SHP77 (cell line): ENCODE measurements around the gene PTGS1.
"Not testable (repeated sequence)": the region's sequence is repeated elsewhere in the genome, so short reads cannot be mapped to it uniquely, and the experiment has no call there.

Experiments
- DNase-seq, 2 experiments: peaks; one replicate each; lab custom pipeline; 2025; lab: John Stamatoyannopoulos, UW

PTGS1 gene

DNA sequence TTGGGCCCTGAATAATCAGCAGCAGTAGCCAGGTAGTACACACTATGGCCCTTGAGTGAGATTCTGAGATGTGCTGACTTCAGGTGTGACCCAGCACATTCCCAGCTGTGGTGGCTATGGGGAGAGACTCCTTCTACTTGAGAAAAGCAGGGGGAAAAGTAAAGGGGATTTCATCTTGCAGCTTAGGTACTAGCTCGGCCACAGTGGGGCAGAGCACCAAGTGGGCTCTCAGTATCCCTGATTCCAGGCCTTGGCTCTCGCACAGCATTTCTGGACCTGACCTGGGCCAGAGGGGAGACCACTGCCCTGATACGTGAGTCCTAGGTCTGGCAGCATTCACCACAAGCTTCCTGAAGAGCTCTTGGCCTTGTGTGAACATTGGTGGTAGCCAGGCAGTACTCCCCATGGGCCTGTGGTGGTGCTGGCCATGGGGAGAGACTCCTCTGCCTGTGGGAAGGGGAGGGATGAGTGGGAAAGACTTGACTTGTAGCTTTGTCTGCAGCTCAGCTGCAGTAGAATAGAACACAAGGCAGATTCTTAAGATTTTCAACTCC lies 27.6 kb downstream of the PTGS1 start:
- DNase-seq: no peak

DNA sequence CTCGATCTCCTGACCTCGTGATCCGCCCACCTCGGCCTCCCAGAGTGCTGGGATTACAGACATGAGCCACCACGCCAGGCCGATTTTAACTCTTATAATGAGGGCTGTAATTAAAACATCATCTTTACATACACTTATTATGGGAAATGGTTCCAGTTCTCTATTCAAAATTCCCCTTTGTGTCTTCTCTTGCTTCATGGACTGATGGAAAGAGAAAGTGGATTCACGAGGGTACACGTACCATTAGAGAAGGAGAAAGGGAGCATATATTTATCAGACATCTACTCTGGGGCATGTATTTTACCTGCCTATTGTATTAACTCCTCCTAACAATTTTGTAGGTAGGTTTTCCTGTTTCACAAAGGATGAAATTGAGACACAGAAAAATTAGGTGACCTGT lies 31.1 kb downstream of the PTGS1 start:
- DNase-seq: no peak

DNA sequence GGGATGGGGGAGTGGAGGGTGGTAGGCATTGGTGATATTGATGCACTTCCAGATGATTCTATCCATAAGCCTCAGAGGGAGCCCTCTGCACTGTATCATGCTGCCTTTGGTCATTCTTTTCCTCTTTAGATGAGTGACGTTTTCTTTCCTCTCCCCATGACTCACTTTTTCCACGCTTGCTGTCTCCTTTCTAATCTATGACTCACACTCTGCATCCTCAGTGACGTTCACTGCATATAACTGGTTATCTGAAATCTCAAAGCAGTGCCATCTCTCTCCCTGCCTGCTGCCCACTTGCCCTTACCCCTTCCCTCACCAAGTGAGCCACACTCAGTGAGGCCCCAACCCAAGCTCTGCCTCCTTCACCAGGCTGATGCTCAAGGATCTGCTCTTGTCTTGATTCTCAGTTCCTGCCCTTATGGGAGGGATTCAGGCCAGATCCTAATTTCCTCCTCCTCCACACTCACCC lies 31.6 kb downstream of the PTGS1 start:
- no peak for DNase-seq

DNA sequence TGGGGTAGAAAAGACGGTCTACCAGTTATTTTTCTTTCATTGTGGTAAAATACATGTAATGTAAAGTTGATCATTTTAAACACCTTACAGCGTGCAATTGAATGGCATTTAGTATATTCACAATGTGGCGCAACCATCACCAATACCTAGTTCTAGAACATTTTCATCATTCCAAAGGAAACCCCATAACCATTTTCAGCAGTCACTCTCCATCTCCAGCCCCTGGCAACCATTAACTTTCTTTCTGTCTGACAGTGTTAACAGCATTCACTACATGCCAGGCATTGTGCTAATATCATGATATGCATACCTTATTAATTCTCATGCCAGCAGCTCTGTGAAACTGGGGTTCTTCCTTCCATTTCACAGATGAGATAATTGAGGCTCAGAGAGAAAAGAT lies 32.0 kb downstream of the PTGS1 start:
- DNase-seq: no peak

DNA sequence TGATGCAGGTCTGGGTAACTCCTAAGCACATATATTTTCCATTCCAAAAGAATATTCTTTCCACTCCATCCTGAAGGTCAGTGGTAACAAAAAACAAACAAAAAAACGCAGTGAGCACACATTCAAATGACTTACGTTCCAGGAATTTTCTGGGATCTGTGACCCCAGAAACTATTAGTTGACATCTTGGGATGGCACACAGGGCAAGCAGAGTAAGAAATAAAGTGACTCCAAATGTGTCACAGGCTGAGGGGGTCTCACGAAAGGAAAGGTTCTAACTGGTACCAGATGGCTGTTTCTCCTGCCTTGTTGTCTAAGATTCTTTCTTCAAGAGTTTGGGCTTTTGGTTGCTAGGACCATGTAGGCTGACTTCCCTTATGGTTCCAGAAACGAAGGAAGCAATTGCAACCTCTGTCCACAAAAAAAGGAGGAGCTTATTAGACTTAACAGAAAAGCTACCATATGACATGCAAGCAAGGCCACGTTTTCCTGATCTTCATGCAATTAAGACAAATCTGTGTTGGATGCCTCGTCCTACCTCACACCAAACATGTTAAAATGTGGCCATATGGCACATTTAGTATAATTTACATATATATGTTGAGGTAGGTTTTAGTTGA lies 32.7 kb downstream of the PTGS1 start:
- no peak for DNase-seq

DNA sequence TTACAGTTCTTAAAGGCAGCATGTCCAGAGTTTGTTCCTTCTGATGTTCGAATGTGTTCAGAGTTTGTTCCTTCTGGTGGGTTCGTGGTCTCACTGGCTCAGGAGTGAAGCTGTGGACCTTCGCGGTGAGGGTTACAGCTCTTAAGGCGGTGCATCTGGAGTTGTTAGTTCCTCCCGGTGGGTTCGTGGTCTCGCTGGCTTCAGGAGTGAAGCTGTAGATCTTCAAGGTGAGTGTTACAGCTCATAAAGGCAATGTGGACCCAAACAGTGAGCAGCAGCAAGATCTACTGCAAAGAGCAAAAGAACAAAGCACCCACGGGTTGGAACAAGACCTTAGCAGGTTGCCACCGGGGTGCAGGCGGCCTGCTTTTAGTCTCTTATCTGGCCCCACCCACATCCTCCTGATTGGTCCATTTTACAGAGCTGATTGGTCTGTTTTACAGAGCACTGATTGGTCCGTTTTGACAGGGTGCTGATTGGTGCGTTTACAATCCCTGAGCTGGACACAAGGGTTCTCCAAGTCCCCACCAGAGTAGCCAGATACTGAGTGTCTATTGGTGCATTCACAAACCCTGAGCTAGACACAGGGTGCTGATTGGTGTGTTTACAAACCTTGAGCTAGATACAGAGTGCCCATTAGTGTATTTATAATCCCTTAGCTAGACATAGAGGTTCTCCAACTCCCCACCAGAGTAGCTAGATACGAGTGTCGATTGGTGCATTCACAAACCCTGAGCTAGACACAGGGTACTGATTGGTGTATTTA lies 34.7 kb downstream of the PTGS1 start:
- DNase-seq: not testable (repeated sequence)

DNA sequence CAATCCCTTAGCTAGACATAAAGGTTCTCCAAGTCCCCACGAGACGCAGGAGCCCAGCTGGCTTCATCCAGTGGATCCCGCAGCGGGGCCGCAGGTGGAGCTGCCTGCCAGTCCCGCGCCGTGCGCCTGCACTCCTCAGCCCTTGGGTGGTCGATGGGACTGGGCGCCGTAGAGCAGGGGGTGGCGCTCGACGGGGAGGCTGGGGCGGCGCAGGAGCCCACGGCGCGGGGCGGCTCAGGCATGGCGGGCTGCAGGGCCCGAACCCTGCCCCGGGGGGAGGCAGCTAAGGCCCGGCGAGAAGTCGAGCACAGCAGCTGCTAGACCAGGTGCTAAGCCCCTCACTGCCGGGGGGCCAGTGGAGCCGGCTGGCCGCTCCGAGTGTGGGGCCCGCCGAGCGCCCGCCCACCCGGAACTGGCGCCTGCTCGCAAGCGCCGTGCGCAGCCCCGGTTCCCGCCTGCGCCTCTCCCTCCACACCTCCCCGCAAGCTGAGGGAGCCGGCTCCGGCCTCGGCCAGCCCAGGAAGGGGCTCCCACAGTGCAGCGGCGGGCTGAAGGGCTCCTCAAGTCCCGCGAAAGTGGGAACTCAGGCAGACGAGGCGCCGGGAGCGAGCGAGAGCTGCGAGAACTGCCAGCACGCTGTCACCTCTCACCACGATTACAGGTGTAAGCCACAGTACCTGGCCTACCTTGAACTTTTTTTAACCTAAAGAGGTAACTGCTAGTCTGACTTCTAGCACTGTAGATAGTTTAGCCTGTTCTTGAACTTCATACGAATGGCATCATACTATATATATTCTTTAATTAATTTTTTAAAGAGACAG lies 35.5 kb downstream of the PTGS1 start:
- no peak for DNase-seq

DNA sequence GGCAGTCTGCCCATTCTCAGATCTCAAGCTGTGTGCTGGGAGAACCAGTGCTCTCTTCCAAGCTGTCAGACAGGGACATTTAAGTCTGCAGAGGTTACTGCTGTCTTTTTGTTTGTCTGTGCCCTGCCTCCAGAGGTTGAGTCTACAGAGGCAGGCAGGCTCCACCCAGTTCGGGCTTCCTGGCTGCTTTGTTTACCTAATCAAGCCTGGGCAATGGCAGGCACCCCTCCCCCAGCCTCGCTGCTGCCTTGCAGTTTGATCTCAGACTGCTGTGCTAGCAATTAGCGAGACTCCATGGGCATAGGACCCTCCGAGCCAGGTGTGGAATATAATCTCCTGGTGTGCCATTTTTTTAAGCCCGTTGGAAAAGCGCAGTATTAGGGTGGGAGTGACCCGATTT lies 43.3 kb downstream of the PTGS1 start:
- peak; percentile 22 to 57 for DNase-seq

DNA sequence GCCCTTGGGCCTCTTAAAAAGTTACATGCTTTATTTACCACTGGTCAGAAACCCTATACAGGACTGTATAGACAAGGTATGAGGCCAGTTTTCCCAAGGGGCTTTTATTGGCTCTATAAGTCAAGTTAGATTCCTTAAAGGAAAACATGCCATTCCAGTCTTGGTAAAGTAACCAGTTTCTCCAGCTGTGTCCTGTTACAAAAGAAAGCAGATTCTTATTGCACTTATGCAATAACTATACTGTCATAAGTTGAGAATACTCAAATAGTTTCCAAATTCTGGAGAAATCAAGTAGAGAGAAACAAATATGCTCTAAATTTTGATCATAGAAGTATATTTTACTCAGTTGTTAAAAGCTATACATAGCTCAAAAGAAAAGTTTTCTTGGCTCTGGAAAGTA lies 47.2 kb downstream of the PTGS1 start:
- no peak for DNase-seq

DNA sequence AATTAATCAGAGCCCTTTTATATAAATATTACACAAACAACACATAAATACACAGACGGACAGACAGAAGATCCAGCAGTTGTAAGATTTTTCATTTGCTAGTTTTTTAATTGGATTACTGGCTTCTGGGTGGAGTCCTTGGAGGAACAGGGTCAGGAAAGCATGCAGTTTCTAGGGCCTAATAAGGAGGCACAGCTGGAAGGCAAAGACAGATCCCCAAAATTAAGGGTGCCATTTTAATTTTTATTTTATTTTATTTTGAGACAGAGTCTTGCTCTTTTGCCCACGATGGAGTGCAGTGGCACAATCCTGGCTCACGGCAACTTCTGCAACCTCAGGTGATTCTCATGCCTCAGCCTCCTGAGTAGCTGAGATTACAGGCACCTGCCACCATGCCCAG lies 49.5 kb downstream of the PTGS1 start:
- no peak for DNase-seq

DNA sequence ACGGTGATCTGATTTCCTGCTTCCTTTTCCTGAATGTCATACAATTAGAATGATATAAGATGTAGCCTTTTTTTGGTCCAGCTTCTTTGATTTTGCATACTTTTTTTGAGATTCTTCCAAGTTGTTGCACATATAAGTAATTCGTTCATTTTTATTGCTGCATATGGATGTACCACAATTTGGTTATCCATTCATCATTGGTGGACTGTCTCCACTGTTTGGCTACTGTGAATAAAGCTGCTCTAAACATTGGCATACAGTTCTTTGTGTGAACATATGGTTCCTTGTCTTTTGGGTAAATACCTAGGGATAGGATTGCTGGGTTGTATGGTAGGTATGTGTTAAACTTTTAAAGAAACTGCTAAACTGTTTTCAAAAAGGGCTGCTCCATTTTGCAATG lies 54.3 kb downstream of the PTGS1 start:
- no peak for DNase-seq

DNA sequence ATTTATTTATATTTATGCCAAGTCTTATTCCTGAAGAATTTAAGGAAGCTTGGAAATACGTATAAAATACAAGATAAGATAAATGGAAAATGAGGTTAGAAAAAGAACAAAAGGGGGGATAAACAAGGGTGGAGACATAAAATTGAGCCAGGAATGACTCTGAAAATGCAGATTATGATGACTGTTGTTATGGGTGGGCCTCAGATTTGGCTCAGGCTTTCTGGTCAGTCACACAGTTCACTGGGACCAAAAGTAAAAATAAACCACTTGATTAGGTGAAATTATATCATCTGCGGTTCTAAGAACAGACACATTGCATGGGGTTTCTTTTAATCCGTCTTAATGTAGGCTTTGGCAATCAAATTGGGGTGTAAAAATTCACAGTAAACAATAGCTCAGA lies 55.9 kb downstream of the PTGS1 start:
- DNase-seq: no peak

DNA sequence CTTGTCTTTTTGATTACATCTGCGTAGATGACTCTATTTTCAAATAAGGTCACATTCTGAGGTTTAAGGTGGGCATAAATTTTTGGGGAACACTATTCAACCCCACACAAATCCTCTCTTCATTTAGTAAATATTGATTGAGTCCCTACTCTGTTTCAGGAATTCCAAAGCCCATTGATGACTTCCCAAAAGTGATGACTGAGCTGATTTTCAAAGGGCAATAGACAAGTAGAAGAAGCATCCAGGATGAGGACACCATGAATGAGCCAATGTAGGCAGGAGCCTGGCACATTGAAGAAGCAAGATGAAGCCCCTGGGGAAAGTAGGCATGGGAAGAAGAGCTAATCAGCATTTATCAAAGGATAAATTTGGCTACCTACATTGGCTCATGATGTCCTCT lies 71.7 kb downstream of the PTGS1 start:
- DNase-seq: no peak

DNA sequence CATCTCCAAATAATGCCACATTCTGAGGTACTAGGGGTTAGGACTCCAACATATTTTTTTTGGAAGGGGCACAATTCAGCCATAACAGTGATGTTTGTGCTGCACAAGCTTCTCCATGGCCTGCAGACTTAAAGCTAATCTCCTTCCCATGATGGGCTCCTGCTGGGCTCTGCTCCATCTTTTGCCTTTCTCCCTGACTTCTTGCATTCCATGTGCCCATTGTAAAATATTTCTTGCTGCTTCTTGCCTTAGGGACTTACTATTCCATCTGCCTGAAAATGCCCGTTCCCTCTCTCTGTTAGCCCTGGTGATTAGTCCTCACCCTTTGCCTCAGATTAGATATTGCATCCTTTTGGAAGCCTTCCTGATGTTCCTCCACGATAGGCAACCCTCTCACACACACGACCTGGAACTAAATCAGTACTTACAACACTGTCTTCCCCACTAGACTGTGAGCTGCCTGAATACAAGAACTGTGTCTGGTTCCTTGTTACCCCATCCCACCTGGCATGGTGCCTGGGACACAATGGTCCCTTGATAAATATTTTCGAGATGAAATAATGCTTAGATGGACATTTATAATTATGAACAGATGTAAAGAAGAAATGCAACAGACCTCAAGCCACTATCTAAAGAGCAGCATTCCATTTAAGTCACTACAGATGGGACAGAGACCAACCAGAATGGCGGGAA lies 73.4 kb downstream of the PTGS1 start:
- DNase-seq: no peak
